Measurements from ENCODE around the gene CASD1.

DNA sequence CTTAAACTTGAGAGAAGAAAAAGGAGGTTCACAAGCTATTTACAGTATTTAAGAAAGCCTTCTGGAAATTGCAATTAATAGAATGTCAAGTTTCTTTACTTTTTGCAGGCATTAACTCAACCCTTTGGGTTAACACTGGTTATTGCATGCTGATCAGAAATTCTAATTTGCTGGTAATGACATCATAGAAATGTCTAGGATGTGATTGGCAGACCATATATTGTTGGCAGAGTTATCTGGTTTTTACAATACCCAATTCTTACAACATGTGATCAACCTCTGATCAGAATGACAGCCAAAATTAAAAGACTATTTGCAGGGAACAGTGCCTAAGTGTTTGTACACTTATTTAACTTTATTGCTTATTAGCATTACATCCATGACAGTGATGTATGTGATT, 1.6 kb upstream of the CASD1 start:
- TF ChIP-seq, protein P1, sequence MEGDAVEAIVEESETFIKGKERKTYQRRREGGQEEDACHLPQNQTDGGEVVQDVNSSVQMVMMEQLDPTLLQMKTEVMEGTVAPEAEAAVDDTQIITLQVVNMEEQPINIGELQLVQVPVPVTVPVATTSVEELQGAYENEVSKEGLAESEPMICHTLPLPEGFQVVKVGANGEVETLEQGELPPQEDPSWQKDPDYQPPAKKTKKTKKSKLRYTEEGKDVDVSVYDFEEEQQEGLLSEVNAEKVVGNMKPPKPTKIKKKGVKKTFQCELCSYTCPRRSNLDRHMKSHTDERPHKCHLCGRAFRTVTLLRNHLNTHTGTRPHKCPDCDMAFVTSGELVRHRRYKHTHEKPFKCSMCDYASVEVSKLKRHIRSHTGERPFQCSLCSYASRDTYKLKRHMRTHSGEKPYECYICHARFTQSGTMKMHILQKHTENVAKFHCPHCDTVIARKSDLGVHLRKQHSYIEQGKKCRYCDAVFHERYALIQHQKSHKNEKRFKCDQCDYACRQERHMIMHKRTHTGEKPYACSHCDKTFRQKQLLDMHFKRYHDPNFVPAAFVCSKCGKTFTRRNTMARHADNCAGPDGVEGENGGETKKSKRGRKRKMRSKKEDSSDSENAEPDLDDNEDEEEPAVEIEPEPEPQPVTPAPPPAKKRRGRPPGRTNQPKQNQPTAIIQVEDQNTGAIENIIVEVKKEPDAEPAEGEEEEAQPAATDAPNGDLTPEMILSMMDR (IDR thresholded peaks at IDR 0.05) = no peak
- TF ChIP-seq POLR2A (IDR thresholded peaks at IDR 0.05) = no peak

Measured in body of pancreas (tissue), 4 donors.